Mucosa of rectum (tissue), 2 donors: Measurements from ENCODE around the gene MYCBPAP.

Source experiments
- H3K27ac ChIP-seq, 2 donors: one replicate each; pipeline ENCODE4 v1.7.0; 2013; ENCODE audit warnings: inconsistent platforms in 2 of 2, low read depth in 2 of 2, low read length in 2 of 2
- H3K27me3 ChIP-seq, 2 donors: one replicate each; pipeline ENCODE4 v1.7.0; 2013; ENCODE audit warnings: low read length in 2 of 2; ENCODE audit not compliant: control insufficient read depth in 2 of 2, insufficient read depth in 2 of 2
- H3K36me3 ChIP-seq, 2 donors: one replicate each; pipeline ENCODE4 v1.7.0; 2013; ENCODE audit warnings: low read length in 2 of 2; ENCODE audit not compliant: control insufficient read depth in 2 of 2, insufficient read depth in 2 of 2
- H3K4me1 ChIP-seq, 2 donors: one replicate each; pipeline ENCODE4 v1.7.0; 2013; ENCODE audit warnings: low read length in 2 of 2, mild to moderate bottlenecking in 1 of 2; ENCODE audit not compliant: control insufficient read depth in 2 of 2, insufficient read depth in 2 of 2
- H3K4me3 ChIP-seq, 2 donors: one replicate each; pipeline ENCODE4 v1.7.0; 2013; ENCODE audit warnings: low read length in 2 of 2
- H3K9ac ChIP-seq, 2 donors: one replicate each; pipeline ENCODE4 v1.7.0; 2013; ENCODE audit warnings: low read length in 2 of 2, low read depth in 1 of 2, mild to moderate bottlenecking in 1 of 2
- H3K9me3 ChIP-seq, 2 donors: one replicate each; pipeline ENCODE4 v1.7.0; 2013; ENCODE audit warnings: low read length in 2 of 2; ENCODE audit not compliant: control insufficient read depth in 2 of 2
- donor health status: healthy.
- donor health status: Normal muscosa, but diverticular disease.

Gene MYCBPAP

GRCh38 chr17:50517011-50517410, 8.8 kb downstream of the MYCBPAP start:
- H3K4me3 ChIP-seq = no peak overlapping the region
- H3K9me3 ChIP-seq = no peaks in the 10 kb centered on the region
- peaks cover 7 to 13% of the 10 kb centered on the region in 2 donors for H3K4me1 ChIP-seq
- no peaks in the 10 kb centered on the region for H3K27me3 ChIP-seq
- H3K36me3 ChIP-seq = no peaks in the 10 kb centered on the region
- H3K27ac ChIP-seq = peak overlapping the region; percentile 37 to 57
- H3K9ac ChIP-seq = no peak overlapping the region

- Histone ChIP-seq H3K4me3 (no peak overlapping the region), H3K9me3 (no peaks in the 10 kb centered on the region), H3K9ac (no peak overlapping the region), H3K4me1 (peaks cover 4 to 7% of the 10 kb centered on the region in 2 donors), H3K27me3 (no peaks in the 10 kb centered on the region), H3K36me3 (no peaks in the 10 kb centered on the region), H3K27ac (peak overlapping the region; percentile 37 to 65)
These were observed 9.5 kb downstream of the MYCBPAP start for GRCh38 chr17:50517504-50518383.

- H3K4me1 ChIP-seq = peaks cover 4 to 7% of the 10 kb centered on the region in 2 donors
- no peaks in the 10 kb centered on the region for H3K9me3 ChIP-seq
- H3K27ac ChIP-seq = peak overlapping the region; percentile 2 to 65
- H3K36me3 ChIP-seq = no peaks in the 10 kb centered on the region
- no peaks in the 10 kb centered on the region for H3K27me3 ChIP-seq
- H3K4me3 ChIP-seq = no peak overlapping the region
- H3K9ac ChIP-seq = peak overlapping the region; percentile 12 to 14
These were observed 10.3 kb downstream of the MYCBPAP start for GRCh38 chr17:50518384-50519023.

DNA sequence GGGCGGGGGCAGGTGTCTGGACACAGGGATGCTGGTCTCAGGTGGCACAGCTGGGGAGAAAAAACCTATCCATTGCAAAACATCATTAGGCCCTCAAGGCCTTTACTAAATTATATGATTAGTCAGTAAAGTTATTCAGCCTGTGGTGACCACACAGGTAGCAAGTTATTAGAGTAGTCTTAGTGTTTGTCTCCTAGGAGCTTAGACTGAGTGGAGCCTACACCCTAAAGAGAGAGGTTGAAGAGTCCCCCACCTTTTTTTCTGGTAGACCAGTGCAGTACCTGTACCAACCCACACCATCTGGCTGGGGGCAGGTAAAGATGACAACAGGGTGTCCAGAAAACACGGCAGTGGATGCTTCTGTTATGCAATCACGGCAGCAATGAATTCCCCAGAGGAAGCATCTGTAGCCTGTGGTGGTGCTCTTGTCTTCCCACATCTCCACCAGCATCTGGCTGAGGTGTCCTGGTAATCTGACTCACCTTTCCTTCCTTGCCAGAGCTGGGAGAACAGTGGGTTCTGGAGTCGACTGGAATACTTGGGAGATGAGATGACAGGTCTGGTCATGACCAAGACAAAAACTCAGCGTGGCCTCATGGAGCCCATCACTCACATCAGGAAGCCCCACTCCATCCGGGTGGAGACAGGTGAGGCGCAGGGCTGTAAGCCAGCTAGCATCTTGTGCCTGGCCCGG, 11.0 kb downstream of the MYCBPAP start:
- Histone ChIP-seq H3K36me3 (no peaks in the 10 kb centered on the region), H3K4me3 (no peak overlapping the region), H3K4me1 (peaks cover 4 to 7% of the 10 kb centered on the region in 2 donors), H3K9me3 (no peaks in the 10 kb centered on the region), H3K9ac (no peak overlapping the region), H3K27ac (no peak overlapping the region), H3K27me3 (no peaks in the 10 kb centered on the region)

- Histone ChIP-seq H3K4me1 (peaks cover 4 to 7% of the 10 kb centered on the region in 2 donors), H3K9ac (no peak overlapping the region), H3K4me3 (no peak overlapping the region), H3K36me3 (no peaks in the 10 kb centered on the region), H3K9me3 (no peaks in the 10 kb centered on the region), H3K27ac (no peak overlapping the region), H3K27me3 (no peaks in the 10 kb centered on the region)
These were observed 12.2 kb downstream of the MYCBPAP start for GRCh38 chr17:50520483-50520882.

DNA sequence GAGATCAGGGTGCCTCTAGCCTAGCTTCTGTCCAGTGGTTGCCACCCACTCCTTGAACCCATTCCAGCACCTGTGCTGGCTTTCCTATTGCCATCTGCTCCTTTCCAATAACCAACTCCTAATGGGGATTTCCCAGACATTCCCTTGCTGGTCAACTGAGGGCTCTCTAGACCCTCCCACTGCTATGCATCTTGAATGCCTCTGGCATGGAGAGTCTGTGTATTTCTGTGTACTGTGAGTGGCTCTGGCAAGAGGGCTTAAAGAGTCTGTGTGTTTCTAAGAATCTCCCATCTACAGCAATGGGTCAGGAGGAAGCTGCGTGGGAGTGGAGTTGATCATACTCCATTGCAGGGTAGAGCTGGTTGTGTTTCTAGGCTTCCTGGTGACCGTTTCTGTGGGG, 13.3 kb downstream of the MYCBPAP start:
- Histone ChIP-seq H3K9ac (no peak overlapping the region), H3K36me3 (no peaks in the 10 kb centered on the region), H3K4me1 (peaks cover 4 to 7% of the 10 kb centered on the region in 2 donors), H3K27me3 (no peaks in the 10 kb centered on the region), H3K9me3 (no peaks in the 10 kb centered on the region), H3K4me3 (no peak overlapping the region), H3K27ac (no peak overlapping the region)

DNA sequence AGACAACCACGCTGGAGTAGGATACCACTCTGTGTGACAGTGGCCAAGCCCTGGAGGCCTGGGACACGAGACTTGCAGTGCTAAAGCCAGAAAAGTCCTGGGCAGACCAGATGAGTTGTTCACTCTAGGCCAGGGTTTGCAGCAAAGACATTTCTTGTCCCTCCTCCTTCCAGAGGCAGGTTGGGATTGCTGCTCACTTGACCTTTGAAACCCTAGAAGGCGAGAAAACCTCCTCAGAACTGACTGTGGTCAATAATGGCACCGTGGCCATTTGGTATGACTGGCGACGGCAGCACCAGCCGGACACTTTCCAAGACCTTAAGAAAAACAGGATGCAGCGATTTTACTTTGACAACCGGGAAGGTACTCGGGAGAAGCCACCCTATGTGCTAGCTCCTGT, 14.5 kb downstream of the MYCBPAP start:
- Histone ChIP-seq H3K4me3 (no peak overlapping the region), H3K36me3 (no peaks in the 10 kb centered on the region), H3K9ac (no peak overlapping the region), H3K27me3 (no peaks in the 10 kb centered on the region), H3K27ac (no peak overlapping the region), H3K4me1 (peaks cover 2 to 6% of the 10 kb centered on the region in 2 donors), H3K9me3 (no peaks in the 10 kb centered on the region)

- no peak overlapping the region for H3K9ac ChIP-seq
- no peak overlapping the region for H3K27ac ChIP-seq
- H3K27me3 ChIP-seq = no peaks in the 10 kb centered on the region
- peaks cover 0 to 3% of the 10 kb centered on the region in 2 donors for H3K4me1 ChIP-seq
- H3K9me3 ChIP-seq = no peaks in the 10 kb centered on the region
- no peaks in the 10 kb centered on the region for H3K36me3 ChIP-seq
- H3K4me3 ChIP-seq = no peak overlapping the region
These were observed 15.0 kb downstream of the MYCBPAP start for GRCh38 chr17:50523208-50523607.

GRCh38 chr17:50524838-50525237, 16.6 kb downstream of the MYCBPAP start:
- Histone ChIP-seq H3K9ac (no peak overlapping the region), H3K4me3 (no peak overlapping the region), H3K4me1 (peaks cover 0 to 2% of the 10 kb centered on the region in 2 donors), H3K27me3 (no peaks in the 10 kb centered on the region), H3K36me3 (no peaks in the 10 kb centered on the region), H3K27ac (no peak overlapping the region), H3K9me3 (no peaks in the 10 kb centered on the region)
